ENCODE data around the gene NR1H2. TPM values are rescaled to one million over a fixed set of nuclear protein-coding genes. Genes with fewer than 3 reads are reported as not detected.

The NR1H2 gene
- total RNA-seq, 4 donors from 2014 or later: 45.3 to 115 (median 61.4) TPM

- Histone ChIP-seq H3K27ac (no peak overlapping the region), H3K4me3 (no peak overlapping the region), H3K9me3 (no peaks in the 10 kb centered on the region), H3K36me3 (no peaks in the 10 kb centered on the region), H3K4me1 (no peaks in the 10 kb centered on the region), H3K27me3 (no peaks in the 10 kb centered on the region)
- DNase-seq: no peak
- TF ChIP-seq POLR2A (IDR thresholded peaks at IDR 0.05) (no peak), CTCF (IDR thresholded peaks at IDR 0.05) (no peak)
- intact Hi-C loops (cut with DNase I; ENCODE audit: low total_unique reads): no loop called here
Observed at GRCh38 chr19:50409347-50409746, 33.1 kb downstream of the NR1H2 start.

DNA sequence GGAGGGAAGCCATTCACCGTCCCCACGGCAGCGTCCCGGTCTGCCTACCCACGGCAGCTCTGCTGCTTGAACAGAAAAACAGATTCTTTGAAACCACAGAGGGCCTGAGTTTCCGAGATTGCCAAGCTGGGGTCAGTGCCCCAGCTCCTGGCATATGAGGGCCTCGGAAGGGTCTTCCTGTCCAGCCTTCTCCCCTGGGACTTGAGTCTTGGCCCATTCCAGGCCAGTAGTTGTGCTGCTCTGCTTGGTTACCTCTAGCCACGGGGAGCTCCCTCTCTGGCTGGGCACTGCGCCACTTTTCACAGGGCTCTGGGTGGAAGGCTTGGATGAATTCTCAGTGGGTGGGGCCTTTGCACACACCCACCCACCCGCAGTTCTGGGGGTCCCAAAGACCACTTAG, 33.9 kb downstream of the NR1H2 start:
- TF ChIP-seq POLR2A (IDR thresholded peaks at IDR 0.05) (no peak), CTCF (IDR thresholded peaks at IDR 0.05) (no peak)
- intact Hi-C loops (cut with DNase I; ENCODE audit: low total_unique reads): loop anchor here (5.0 kb wide), 1 partner anchor 43 kb away; the partner anchor contains the start of gene NAPSA
- Histone ChIP-seq H3K27ac (no peak overlapping the region), H3K9me3 (no peaks in the 10 kb centered on the region), H3K36me3 (no peaks in the 10 kb centered on the region), H3K27me3 (no peaks in the 10 kb centered on the region), H3K4me3 (no peak overlapping the region), H3K4me1 (no peaks in the 10 kb centered on the region)
- DNase-seq: no peak

DNA sequence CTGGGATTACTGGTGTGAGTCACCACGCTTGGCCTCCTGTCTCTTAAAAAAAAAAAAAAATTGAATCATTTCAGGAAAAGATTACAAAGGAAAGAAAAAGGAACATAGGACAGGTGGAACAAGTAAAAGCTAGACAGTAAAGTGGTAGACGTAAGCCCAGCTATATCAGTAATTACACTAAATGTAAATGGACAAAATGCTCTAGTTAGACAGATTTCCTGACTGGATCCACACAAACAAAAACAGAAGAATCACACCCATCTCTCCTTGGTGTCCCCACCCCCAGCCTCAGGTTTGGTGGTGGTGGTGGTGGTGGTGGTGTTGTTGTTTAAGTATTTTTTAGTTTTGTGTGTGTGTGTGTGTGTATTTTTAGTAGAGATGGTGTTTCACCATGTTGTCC, 36.2 kb downstream of the NR1H2 start:
- Histone ChIP-seq H3K27ac (no peak overlapping the region), H3K4me1 (no peaks in the 10 kb centered on the region), H3K9me3 (no peaks in the 10 kb centered on the region), H3K27me3 (no peaks in the 10 kb centered on the region), H3K4me3 (no peak overlapping the region), H3K36me3 (no peaks in the 10 kb centered on the region)
- intact Hi-C loops (cut with DNase I; ENCODE audit: low total_unique reads): loop anchor here (5.0 kb wide), 1 partner anchor 45 kb away; the partner anchor contains the start of gene NAPSA
- no peak for DNase-seq
- TF ChIP-seq CTCF (IDR thresholded peaks at IDR 0.05) (no peak), POLR2A (IDR thresholded peaks at IDR 0.05) (no peak)

DNA sequence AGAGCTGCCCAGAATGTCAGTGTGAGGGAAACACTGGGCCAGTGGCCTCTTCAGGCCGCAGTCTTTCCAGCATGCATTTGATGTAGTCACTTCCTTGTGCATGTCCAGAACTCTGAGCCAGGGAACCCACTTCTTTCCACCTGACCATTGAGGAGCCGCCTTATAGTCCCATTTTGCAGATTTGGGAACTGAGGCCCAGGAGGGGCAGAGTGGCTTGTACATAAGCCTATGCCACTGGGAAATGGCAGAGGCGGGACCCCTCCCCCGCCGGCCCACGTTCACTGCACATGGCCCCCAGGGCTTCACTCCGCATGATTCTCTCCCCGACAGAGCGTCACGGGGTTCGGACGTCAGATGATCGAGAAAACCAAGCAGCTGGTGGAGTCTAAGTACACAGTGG, 36.8 kb downstream of the NR1H2 start:
- Histone ChIP-seq H3K9me3 (no peaks in the 10 kb centered on the region), H3K4me3 (no peak overlapping the region), H3K27ac (no peak overlapping the region), H3K36me3 (no peaks in the 10 kb centered on the region), H3K27me3 (peaks cover 0 to 1% of the 10 kb centered on the region in 2 donors), H3K4me1 (no peaks in the 10 kb centered on the region)
- no peak for DNase-seq
- TF ChIP-seq POLR2A (IDR thresholded peaks at IDR 0.05): no peak
- no peak for TF ChIP-seq CTCF (IDR thresholded peaks at IDR 0.05)
- intact Hi-C loops (cut with DNase I; ENCODE audit: low total_unique reads): loop anchor here (5.0 kb wide), 1 partner anchor 46 kb away; the partner anchor contains the start of gene NAPSA

DNA sequence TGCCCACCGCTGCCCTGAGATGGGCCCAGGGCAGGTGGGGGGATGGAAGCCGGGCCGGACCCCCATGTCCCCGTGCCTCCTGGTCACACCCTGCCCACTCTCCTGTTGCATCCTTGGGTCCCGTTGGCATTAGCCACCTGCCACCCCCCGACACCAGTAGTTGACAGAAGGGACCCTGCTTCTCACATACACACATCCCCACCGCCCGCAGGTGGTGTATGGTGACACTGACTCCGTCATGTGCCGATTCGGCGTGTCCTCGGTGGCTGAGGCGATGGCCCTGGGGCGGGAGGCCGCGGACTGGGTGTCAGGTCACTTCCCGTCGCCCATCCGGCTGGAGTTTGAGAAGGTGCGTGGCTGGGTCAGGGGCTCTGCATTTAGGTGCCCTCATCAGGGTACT, 37.3 kb downstream of the NR1H2 start:
- Histone ChIP-seq H3K9me3 (no peaks in the 10 kb centered on the region), H3K27me3 (peaks cover 0 to 5% of the 10 kb centered on the region in 2 donors), H3K36me3 (no peaks in the 10 kb centered on the region), H3K27ac (no peak overlapping the region), H3K4me1 (no peaks in the 10 kb centered on the region), H3K4me3 (no peak overlapping the region)
- no peak for DNase-seq
- TF ChIP-seq CTCF (IDR thresholded peaks at IDR 0.05) (no peak), POLR2A (IDR thresholded peaks at IDR 0.05) (no peak)
- intact Hi-C loops (cut with DNase I; ENCODE audit: low total_unique reads): loop anchor here (5.0 kb wide), 1 partner anchor 46 kb away; the partner anchor contains the start of gene NAPSA

Data from uterus (tissue), 4 donors.